HG03039 (cell line): ENCODE results near the gene PRKCA.
"Not testable (repeated sequence)": the region's sequence is repeated elsewhere in the genome, so short reads cannot be mapped to it uniquely, and the experiment has no call there.

ENCODE experiments used
- ATAC-seq: cut with Tn5 transposase; IDR thresholded peaks from one replicate; pipeline ENCODE4 v1.9.1; 2021; ENCODE audit warnings: mild to moderate bottlenecking, moderate library complexity; ENCODE audit not compliant: unreplicated experiment

The PRKCA gene

GRCh38 chr17:66287911-66288310 lies 14.5 kb upstream of the PRKCA start:
- no peak for ATAC-seq

GRCh38 chr17:66290101-66290722 lies 12.2 kb upstream of the PRKCA start:
- no peak for ATAC-seq

- ATAC-seq: no peak
Observed at GRCh38 chr17:66292353-66292752, 10.1 kb upstream of the PRKCA start.

GRCh38 chr17:66296289-66296725 lies 6.1 kb upstream of the PRKCA start:
- no peak for ATAC-seq

- not testable (repeated sequence) for ATAC-seq
Observed at GRCh38 chr17:66297443-66297842, 5.0 kb upstream of the PRKCA start.

- ATAC-seq: no peak
Observed at GRCh38 chr17:66299711-66300110, 2.7 kb upstream of the PRKCA start.

- ATAC-seq: no peak
Observed at GRCh38 chr17:66300956-66301355, 1.5 kb upstream of the PRKCA start.

- no peak for ATAC-seq
Observed at GRCh38 chr17:66301367-66301863, 998 bp upstream of the PRKCA start.

GRCh38 chr17:66302761-66303626 lies 581 bp downstream of the PRKCA start:
- peak; percentile 18 for ATAC-seq

- no peak for ATAC-seq
Observed at GRCh38 chr17:66304304-66305174, 2.1 kb downstream of the PRKCA start.

GRCh38 chr17:66306446-66306845 lies 4.0 kb downstream of the PRKCA start:
- ATAC-seq: no peak

GRCh38 chr17:66307257-66307656 lies 4.8 kb downstream of the PRKCA start:
- no peak for ATAC-seq

- ATAC-seq: no peak
Observed at GRCh38 chr17:66308856-66309255, 6.4 kb downstream of the PRKCA start.

- no peak for ATAC-seq
Observed at GRCh38 chr17:66309793-66310192, 7.4 kb downstream of the PRKCA start.

GRCh38 chr17:66310528-66311148 lies 8.2 kb downstream of the PRKCA start:
- no peak for ATAC-seq

GRCh38 chr17:66312912-66313311 lies 10.5 kb downstream of the PRKCA start:
- ATAC-seq: no peak

GRCh38 chr17:66313325-66313724 lies 10.9 kb downstream of the PRKCA start:
- no peak for ATAC-seq

GRCh38 chr17:66313995-66314659 lies 11.7 kb downstream of the PRKCA start:
- ATAC-seq: no peak

GRCh38 chr17:66317629-66318028 lies 15.2 kb downstream of the PRKCA start:
- ATAC-seq: no peak

- no peak for ATAC-seq
Observed at GRCh38 chr17:66319226-66319625, 16.8 kb downstream of the PRKCA start.
